ENCODE data around the gene ANGPTL4. TPM values are rescaled to one million over a fixed set of nuclear protein-coding genes. Genes with fewer than 3 reads are reported as not detected.
"Not testable (repeated sequence)": the region's sequence is repeated elsewhere in the genome, so short reads cannot be mapped to it uniquely, and the experiment has no call there.

Gene ANGPTL4
- total RNA-seq, 1 donor from 2014 or later: 0.82 TPM

DNA sequence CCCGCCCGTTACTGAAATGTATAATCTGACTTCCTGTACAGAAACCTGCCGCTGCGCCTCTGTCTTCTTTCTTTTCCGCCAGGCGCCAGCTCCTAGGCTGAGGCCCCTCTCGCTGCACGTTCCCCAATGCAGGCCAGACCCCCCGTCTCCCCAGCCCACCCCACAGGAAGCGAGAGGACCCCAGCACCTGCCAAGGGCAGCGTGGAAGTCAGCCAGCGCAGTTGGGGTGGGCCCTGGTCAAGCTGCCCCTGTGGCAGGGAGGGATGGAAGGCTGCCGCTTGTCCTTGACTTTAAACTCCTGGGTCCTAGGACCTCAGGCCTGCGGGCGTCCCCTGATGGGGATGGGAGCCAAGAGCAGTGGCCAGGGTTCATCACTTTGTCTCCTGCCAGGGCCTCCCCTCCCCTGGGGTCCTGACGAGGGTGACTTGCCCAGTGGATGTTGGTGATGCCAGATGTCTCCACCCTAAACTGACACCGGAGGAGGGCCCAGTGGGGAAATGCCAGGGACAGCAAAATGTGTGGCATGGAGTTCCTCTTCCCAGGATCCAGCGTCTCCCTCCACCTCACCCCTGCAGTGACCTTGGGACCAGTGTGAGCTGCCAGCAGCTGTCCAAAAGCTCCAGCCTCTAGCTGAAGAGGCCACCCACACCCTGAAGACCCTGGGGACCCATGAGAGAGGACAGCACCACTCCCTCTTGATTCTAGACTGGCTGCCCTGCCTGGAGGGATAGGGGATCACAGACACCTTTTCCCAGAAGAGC lies 40.6 kb downstream of the ANGPTL4 start:
- FAIRE-seq: no peak
- DNase-seq (ENCODE audit: low spot score in 2 of 2): no peak

- not testable (repeated sequence) for FAIRE-seq; DNase-seq (ENCODE audit: low spot score in 2 of 2)
Observed at GRCh38 chr19:8410718-8411117, 46.8 kb downstream of the ANGPTL4 start.

- no peak for FAIRE-seq
- peak; percentile 97 to 99 for DNase-seq (ENCODE audit: low spot score in 2 of 2)
Observed at GRCh38 chr19:8412783-8413628, 49.1 kb downstream of the ANGPTL4 start, which contains the start of gene MARCHF2. Gene MARCHF2 (plus strand): TSS chr19:8413305. CDS start chr19:8421841, 8,536 bp downstream.

GRCh38 chr19:8413629-8413995 lies 49.7 kb downstream of the ANGPTL4 start:
- no peak for FAIRE-seq
- DNase-seq (ENCODE audit: low spot score in 2 of 2): no peak

GRCh38 chr19:8416796-8417195 lies 52.8 kb downstream of the ANGPTL4 start:
- DNase-seq (ENCODE audit: low spot score in 2 of 2) (no peak), FAIRE-seq (no peak)

GRCh38 chr19:8421484-8422461 lies 57.8 kb downstream of the ANGPTL4 start:
- no peak for FAIRE-seq
- no peak for DNase-seq (ENCODE audit: low spot score in 2 of 2)

- DNase-seq (ENCODE audit: low spot score in 2 of 2): peak; percentile 58 to 65
- FAIRE-seq: peak; percentile 23
Observed at GRCh38 chr19:8423817-8424223, 59.9 kb downstream of the ANGPTL4 start.

Small RNA genes within 50 kb of the gene (small RNA-seq; reads per million reads assigned to genes)
- gene MIR4999: not detected

Other genes starting within 250 kb of the ANGPTL4 start
- gene FBN3, start 214.6 kb upstream of the ANGPTL4 start, total RNA-seq: 28.1 TPM
- 57.9 TPM for gene CERS4, start 154.8 kb upstream of the ANGPTL4 start, total RNA-seq
- 16.7 TPM for gene CD320, start 55.8 kb upstream of the ANGPTL4 start, total RNA-seq
- gene NDUFA7, start 42.8 kb upstream of the ANGPTL4 start, total RNA-seq: 7.3 TPM
- 157 TPM for gene RPS28, start 42.7 kb upstream of the ANGPTL4 start, total RNA-seq
- 2.4 TPM for gene KANK3, start 20.9 kb upstream of the ANGPTL4 start, total RNA-seq
- 90.5 TPM for gene RAB11B, start 26.2 kb downstream of the ANGPTL4 start, total RNA-seq
- gene MARCHF2, start 49.1 kb downstream of the ANGPTL4 start, total RNA-seq: 49.3 TPM
- 66.4 TPM for gene HNRNPM, start 80.8 kb downstream of the ANGPTL4 start, total RNA-seq
- gene PRAM1, start 138.5 kb downstream of the ANGPTL4 start, total RNA-seq: not detected
- gene ZNF414, start 150.0 kb downstream of the ANGPTL4 start, total RNA-seq: 2.4 TPM
- gene MYO1F, start 213.3 kb downstream of the ANGPTL4 start, total RNA-seq: 1.6 TPM
- gene ADAMTS10, start 246.6 kb downstream of the ANGPTL4 start, total RNA-seq: 34.6 TPM

Measured in frontal cortex (tissue), 4 donors.